HEK293T (cell line): ENCODE measurements around the gene RXRG.

Source experiments
- CTBP1 ChIP-seq: fragments of 450-650 bp; IDR thresholded peaks from 2 replicates; pipeline ENCODE4 v1.6.1; 2016; ENCODE audit warnings: borderline replicate concordance
- FOXA1 ChIP-seq: fragments of 450-650 bp; IDR thresholded peaks from 2 replicates; pipeline ENCODE4 v1.6.1; 2016; ENCODE audit warnings: mild to moderate bottlenecking
- FOXM1 ChIP-seq: fragments of 450-650 bp; IDR thresholded peaks from 2 replicates; pipeline ENCODE4 v1.6.1; 2017; ENCODE audit warnings: mild to moderate bottlenecking, borderline replicate concordance
- HDGF ChIP-seq: fragments of 450-650 bp; IDR thresholded peaks from 2 replicates; pipeline ENCODE4 v1.6.1; 2017; ENCODE audit warnings: antibody characterized with exemption, borderline replicate concordance
- L3MBTL2 ChIP-seq: fragments of 450-650 bp; conservative IDR thresholded peaks from 2 replicates; pipeline ENCODE4 v1.6.1; 2016; ENCODE audit warnings: mild to moderate bottlenecking
- NFRKB ChIP-seq: fragments of 450-650 bp; IDR thresholded peaks from 2 replicates; pipeline ENCODE4 v1.6.1; 2016; ENCODE audit warnings: mild to moderate bottlenecking, moderate library complexity
- SP1 ChIP-seq: fragments of 450-650 bp; IDR thresholded peaks from 2 replicates; pipeline ENCODE4 v1.6.1; 2017
- SUZ12 ChIP-seq: fragments of 450-650 bp; IDR thresholded peaks from 2 replicates; pipeline ENCODE4 v1.6.1; 2016; ENCODE audit warnings: mild to moderate bottlenecking
- TARDBP ChIP-seq: fragments of 450-650 bp; IDR thresholded peaks from 2 replicates; pipeline ENCODE4 v1.6.1; 2016
- TF ChIP-seq, protein P1 (sequence below): fragments of 450-650 bp; IDR thresholded peaks from 2 replicates; pipeline ENCODE4 v1.6.1; 2016

DNA sequence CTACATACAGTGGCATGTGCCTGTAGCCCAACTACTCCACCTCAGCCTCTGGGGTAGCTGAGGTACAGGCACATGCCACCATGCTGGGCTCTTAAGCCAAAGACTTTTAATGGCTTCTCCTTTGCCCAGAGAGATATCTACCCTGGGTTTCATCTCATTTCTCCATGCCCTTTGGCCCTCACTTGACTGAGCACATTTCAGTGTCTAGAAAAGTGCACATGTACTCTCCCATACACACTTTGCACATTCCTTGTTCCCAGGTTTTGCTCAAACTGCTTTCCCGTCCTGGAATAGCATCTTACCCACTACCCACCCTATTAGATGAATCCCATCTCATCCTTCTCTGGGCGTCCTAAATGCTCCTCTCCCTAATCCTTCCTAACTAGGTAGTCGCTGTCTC, 10.2 kb upstream of the RXRG start:
- TF ChIP-seq TARDBP (no peak), FOXM1 (no peak), NFRKB (no peak), FOXA1 (no peak), HDGF (no peak), SUZ12 (no peak), CTBP1 (no peak), L3MBTL2 (no peak), SP1 (no peak)
- TF ChIP-seq, protein P1, sequence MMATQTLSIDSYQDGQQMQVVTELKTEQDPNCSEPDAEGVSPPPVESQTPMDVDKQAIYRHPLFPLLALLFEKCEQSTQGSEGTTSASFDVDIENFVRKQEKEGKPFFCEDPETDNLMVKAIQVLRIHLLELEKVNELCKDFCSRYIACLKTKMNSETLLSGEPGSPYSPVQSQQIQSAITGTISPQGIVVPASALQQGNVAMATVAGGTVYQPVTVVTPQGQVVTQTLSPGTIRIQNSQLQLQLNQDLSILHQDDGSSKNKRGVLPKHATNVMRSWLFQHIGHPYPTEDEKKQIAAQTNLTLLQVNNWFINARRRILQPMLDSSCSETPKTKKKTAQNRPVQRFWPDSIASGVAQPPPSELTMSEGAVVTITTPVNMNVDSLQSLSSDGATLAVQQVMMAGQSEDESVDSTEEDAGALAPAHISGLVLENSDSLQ, result no peak
